Measurements from ENCODE around the gene SCAANT1.

- TF ChIP-seq CTCF (conservative IDR thresholded peaks at IDR 0.05 in 1 of 2, IDR thresholded peaks at IDR 0.05 in 1 of 2; ENCODE audit: low read depth in 1 of 2, low read length in 2 of 2) (no peak), EZH2 (IDR thresholded peaks at IDR 0.05; ENCODE audit: low read length, missing control alignments) (no peak)
Measured at GRCh38 chr3:63918321-63918720, 6.1 kb upstream of the SCAANT1 start.

All from fibroblast of lung (primary cell).